NCI-H226 (cell line): ENCODE results near the gene EIF4ENIF1.
"Not testable (repeated sequence)": the region's sequence is repeated elsewhere in the genome, so short reads cannot be mapped to it uniquely, and the experiment has no call there.

ENCODE experiments used
- DNase-seq: peaks from one replicate; pipeline ENCODE4 v3.0.0-alpha.2; 2015

EIF4ENIF1 gene

GRCh38 chr22:31489632-31490495 is at the start of gene EIF4ENIF1:
Gene EIF4ENIF1 (minus strand): TSS chr22:31489842. CDS start chr22:31488718, 1,124 bp downstream.
- DNase-seq = peak; percentile 47

- DNase-seq = no peak
Measured at GRCh38 chr22:31538815-31539214, 49.2 kb upstream of the EIF4ENIF1 start.

GRCh38 chr22:31537019-31537535 is 47.4 kb upstream of the EIF4ENIF1 start:
- DNase-seq = no peak

GRCh38 chr22:31533374-31533773 is 43.7 kb upstream of the EIF4ENIF1 start:
- DNase-seq = no peak

- DNase-seq = no peak
Measured at GRCh38 chr22:31532060-31532459, 42.4 kb upstream of the EIF4ENIF1 start.

GRCh38 chr22:31530823-31531195 is 41.2 kb upstream of the EIF4ENIF1 start:
- DNase-seq = no peak

GRCh38 chr22:31526270-31526669 is 36.6 kb upstream of the EIF4ENIF1 start:
- no peak for DNase-seq

- DNase-seq = not testable (repeated sequence)
Measured at GRCh38 chr22:31524132-31524531, 34.5 kb upstream of the EIF4ENIF1 start.

- DNase-seq = no peak
Measured at GRCh38 chr22:31520051-31520450, 30.4 kb upstream of the EIF4ENIF1 start.

- no peak for DNase-seq
Measured at GRCh38 chr22:31509061-31509762, 19.6 kb upstream of the EIF4ENIF1 start.

GRCh38 chr22:31508536-31508935 is 18.9 kb upstream of the EIF4ENIF1 start:
- no peak for DNase-seq

- DNase-seq = not testable (repeated sequence)
Measured at GRCh38 chr22:31507517-31507916, 17.9 kb upstream of the EIF4ENIF1 start.

GRCh38 chr22:31504282-31504681 is 14.6 kb upstream of the EIF4ENIF1 start:
- no peak for DNase-seq

GRCh38 chr22:31503211-31503964 is 13.7 kb upstream of the EIF4ENIF1 start:
- DNase-seq = no peak

- DNase-seq = no peak
Measured at GRCh38 chr22:31501738-31502137, 12.1 kb upstream of the EIF4ENIF1 start.

- no peak for DNase-seq
Measured at GRCh38 chr22:31497148-31497938, 7.7 kb upstream of the EIF4ENIF1 start.

GRCh38 chr22:31496735-31497146 is 7.1 kb upstream of the EIF4ENIF1 start:
- DNase-seq = no peak

- peak; percentile 81 for DNase-seq
Measured at GRCh38 chr22:31496007-31496734, 6.5 kb upstream of the EIF4ENIF1 start, which contains the start of gene SFI1. Gene SFI1 (plus strand): TSS chr22:31496536. CDS start chr22:31508285, 11,749 bp downstream.

GRCh38 chr22:31495343-31495742 is 5.7 kb upstream of the EIF4ENIF1 start:
- no peak for DNase-seq

GRCh38 chr22:31493355-31493754 is 3.7 kb upstream of the EIF4ENIF1 start:
- not testable (repeated sequence) for DNase-seq

GRCh38 chr22:31492151-31492550 is 2.5 kb upstream of the EIF4ENIF1 start:
- DNase-seq = peak; percentile 39
